Measurements from ENCODE around the gene DNMT1. TPM values are rescaled to one million over a fixed set of nuclear protein-coding genes. Genes with fewer than 3 reads are reported as not detected.

DNMT1 gene
- total RNA-seq, 4 donors from 2014 or later = 29.5 to 80.6 (median 48.4) TPM

- Histone ChIP-seq H3K36me3 (peaks cover 0 to 51% (median 10%) of the 10 kb centered on the region in 3 donors), H3K4me3 (no peak overlapping the region), H3K9me3 (no peaks in the 10 kb centered on the region), H3K27ac (no peak overlapping the region), H3K4me1 (peaks cover 9 to 17% (median 10%) of the 10 kb centered on the region in 3 donors), H3K27me3 (no peaks in the 10 kb centered on the region)
- 84 to 90% methylated on average over 8 to 16 of the region's 22 CpGs for WGBS, 2 donors
- intact Hi-C loops (cut with DNase I) = no loop called here
- no peak for DNase-seq
- no peak for TF ChIP-seq POLR2A (IDR thresholded peaks at IDR 0.05)
- TF ChIP-seq CTCF (IDR thresholded peaks at IDR 0.05) = no peak
These were observed 101.2 kb downstream of the DNMT1 start for GRCh38 chr19:10093295-10094186.

GRCh38 chr19:10092648-10093294, 102.0 kb downstream of the DNMT1 start:
- Histone ChIP-seq H3K27ac (no peak overlapping the region), H3K9me3 (no peaks in the 10 kb centered on the region), H3K4me3 (no peak overlapping the region), H3K4me1 (peaks cover 9 to 18% (median 10%) of the 10 kb centered on the region in 3 donors), H3K27me3 (no peaks in the 10 kb centered on the region), H3K36me3 (peaks cover 0 to 51% (median 10%) of the 10 kb centered on the region in 3 donors)
- DNase-seq = no peak
- no peak for TF ChIP-seq POLR2A (IDR thresholded peaks at IDR 0.05)
- no peak for TF ChIP-seq CTCF (IDR thresholded peaks at IDR 0.05)
- 82 to 88% methylated on average over 5 to 6 of the region's 9 CpGs for WGBS, 2 donors
- intact Hi-C loops (cut with DNase I) = no loop called here

GRCh38 chr19:10091895-10092641, 102.7 kb downstream of the DNMT1 start:
- DNase-seq = no peak
- no peaks in the 10 kb centered on the region for H3K27me3 ChIP-seq
- intact Hi-C loops (cut with DNase I) = no loop called here
- TF ChIP-seq CTCF (IDR thresholded peaks at IDR 0.05) (no peak), POLR2A (IDR thresholded peaks at IDR 0.05) (no peak)
- peaks cover 10 to 25% (median 12%) of the 10 kb centered on the region in 3 donors for H3K4me1 ChIP-seq
- 82 to 92% methylated on average over 5 to 11 of the region's 13 CpGs for WGBS, 2 donors
- peaks cover 0 to 51% (median 10%) of the 10 kb centered on the region in 3 donors for H3K36me3 ChIP-seq
- no peak overlapping the region for H3K27ac ChIP-seq
- no peak overlapping the region for H3K4me3 ChIP-seq
- no peaks in the 10 kb centered on the region for H3K9me3 ChIP-seq

- TF ChIP-seq POLR2A (IDR thresholded peaks at IDR 0.05) (no peak), CTCF (IDR thresholded peaks at IDR 0.05) (no peak)
- H3K9me3 ChIP-seq = no peaks in the 10 kb centered on the region
- no peak for DNase-seq
- no peaks in the 10 kb centered on the region for H3K27me3 ChIP-seq
- H3K36me3 ChIP-seq = peaks cover 0 to 51% (median 10%) of the 10 kb centered on the region in 3 donors
- no peak overlapping the region for H3K27ac ChIP-seq
- H3K4me3 ChIP-seq = no peak overlapping the region
- intact Hi-C loops (cut with DNase I) = no loop called here
- peaks cover 8 to 25% (median 15%) of the 10 kb centered on the region in 3 donors for H3K4me1 ChIP-seq
- 84 to 95% methylated on average over 5 to 11 of the region's 17 CpGs for WGBS, 2 donors
These were observed 103.4 kb downstream of the DNMT1 start for GRCh38 chr19:10091370-10091687.

Data from esophagus squamous epithelium (tissue), 5 donors.